HepG2 (cell line): ENCODE measurements around the gene GAGE12F. TPM values are rescaled to one million over a fixed set of nuclear protein-coding genes. Genes with fewer than 3 reads are reported as not detected.

Experiments
- HDAC1 ChIP-seq: sonication (generic); formaldehyde crosslinking; IDR thresholded peaks from 2 replicates; pipeline ENCODE4 v1.5.1; 2020; ENCODE audit warnings: mild to moderate bottlenecking, missing genetic modification reagents
- KLF12 ChIP-seq: sonication (generic); formaldehyde crosslinking; IDR thresholded peaks from 2 replicates; pipeline ENCODE4 v1.4.0; 2020; ENCODE audit warnings: missing genetic modification reagents, borderline replicate concordance
- NBN ChIP-seq: fragments of 450-650 bp; conservative IDR thresholded peaks from 2 replicates; pipeline ENCODE4 v1.6.1; 2017
- PLRG1 ChIP-seq: fragments of 450-650 bp; conservative IDR thresholded peaks from 2 replicates; pipeline ENCODE4 v1.6.1; 2016
- RBAK ChIP-seq: sonication (generic); formaldehyde crosslinking; IDR thresholded peaks from 2 replicates; pipeline ENCODE4 v1.5.1; 2020; ENCODE audit warnings: mild to moderate bottlenecking, missing genetic modification reagents
- SALL2 ChIP-seq: sonication (generic); formaldehyde crosslinking; IDR thresholded peaks from 2 replicates; pipeline ENCODE4 v1.8.1; 2023; ENCODE audit warnings: mild to moderate bottlenecking, missing genetic modification reagents, inconsistent platforms
- SIX1 ChIP-seq: sonication (generic); formaldehyde crosslinking; IDR thresholded peaks from 2 replicates; pipeline ENCODE4 v1.4.0; 2020; ENCODE audit warnings: missing genetic modification reagents, borderline replicate concordance
- ZKSCAN5 ChIP-seq: sonication (generic); formaldehyde crosslinking; IDR thresholded peaks from 2 replicates; pipeline ENCODE4 v1.5.1; 2020; ENCODE audit warnings: mild to moderate bottlenecking, missing genetic modification reagents
- ZMYM4 ChIP-seq: sonication (generic); formaldehyde crosslinking; IDR thresholded peaks from 2 replicates; pipeline ENCODE4 v1.8.1; 2023; ENCODE audit warnings: mild to moderate bottlenecking, missing genetic modification reagents
- ZNF253 ChIP-seq: sonication (generic); formaldehyde crosslinking; IDR thresholded peaks from 2 replicates; pipeline ENCODE4 v1.8.0; 2022; ENCODE audit warnings: mild to moderate bottlenecking, missing genetic modification reagents, borderline replicate concordance
- ZNF350 ChIP-seq: sonication (generic); formaldehyde crosslinking; IDR thresholded peaks from 2 replicates; pipeline ENCODE4 v1.4.0; 2020; ENCODE audit warnings: mild to moderate bottlenecking, low read depth, missing genetic modification reagents, borderline replicate concordance
- ZNF354B ChIP-seq: sonication (generic); formaldehyde crosslinking; IDR thresholded peaks from 2 replicates; pipeline ENCODE4 v1.8.0; 2022; ENCODE audit warnings: mild to moderate bottlenecking, missing genetic modification reagents
- ZNF577 ChIP-seq: sonication (generic); formaldehyde crosslinking; IDR thresholded peaks from 2 replicates; pipeline ENCODE4 v1.4.0; 2020; ENCODE audit warnings: mild to moderate bottlenecking, low read depth, missing genetic modification reagents, borderline replicate concordance
- polyA plus RNA-seq, 8 experiments: library from polyadenylated mRNA; depleted of rRNA in 3 of 8; stranded (reverse) in 7 of 8; unstranded in 1 of 8; fragments of >200 nt; fragmentation: Illumina TruSeq in 4 of 8; extraction: Trizol in 4 of 8; gene quantifications; 2 replicates each; pipeline versions ENCODE4 v1.2.1 to v1.2.3, GENCODE V29; 2011 to 2016; ENCODE audit warnings: low read depth in 4 of 8, missing spikeins in 1 of 8, mixed read lengths in 1 of 8; ENCODE audit not compliant: insufficient read depth in 1 of 8
- total RNA-seq, 5 experiments: library from RNA; depleted of rRNA; stranded (reverse); fragments of >200 nt; fragmentation: Illumina TruSeq; extraction: Trizol; gene quantifications; 2 replicates each; pipeline ENCODE4 v1.2.3, GENCODE V29; 2016; ENCODE audit warnings: low read depth in 1 of 5
- TF ChIP-seq, protein P1 (sequence below): sonication (generic); formaldehyde crosslinking; IDR thresholded peaks from 2 replicates; pipeline ENCODE4 v1.4.0; 2020; ENCODE audit warnings: missing genetic modification reagents, borderline replicate concordance
- TF ChIP-seq, protein P2 (sequence below): sonication (generic); formaldehyde crosslinking; IDR thresholded peaks from 2 replicates; pipeline ENCODE4 v1.4.0; 2020; ENCODE audit warnings: mild to moderate bottlenecking, missing genetic modification reagents
- TF ChIP-seq, protein P3 (sequence below): IDR thresholded peaks from 2 replicates; pipeline ENCODE4 v1.6.1; 2012; ENCODE audit warnings: low read length, improper control_type of control experiment
- TF ChIP-seq, protein P4 (sequence below): sonication (generic); formaldehyde crosslinking; IDR thresholded peaks from 2 replicates; pipeline ENCODE4 v1.8.0; 2022; ENCODE audit warnings: missing genetic modification reagents, mild to moderate bottlenecking, moderate library complexity, borderline replicate concordance
- TF ChIP-seq, protein P5 (sequence below): fragments of 450-650 bp; IDR thresholded peaks from 2 replicates; pipeline ENCODE4 v1.6.1; 2017; ENCODE audit warnings: mild to moderate bottlenecking

GAGE12F gene
- total and polyA plus RNA-seq, 2 of the 13 experiments (the other 11 are each of a cell fraction or from before 2014, with no cell fraction given): not detected

DNA sequence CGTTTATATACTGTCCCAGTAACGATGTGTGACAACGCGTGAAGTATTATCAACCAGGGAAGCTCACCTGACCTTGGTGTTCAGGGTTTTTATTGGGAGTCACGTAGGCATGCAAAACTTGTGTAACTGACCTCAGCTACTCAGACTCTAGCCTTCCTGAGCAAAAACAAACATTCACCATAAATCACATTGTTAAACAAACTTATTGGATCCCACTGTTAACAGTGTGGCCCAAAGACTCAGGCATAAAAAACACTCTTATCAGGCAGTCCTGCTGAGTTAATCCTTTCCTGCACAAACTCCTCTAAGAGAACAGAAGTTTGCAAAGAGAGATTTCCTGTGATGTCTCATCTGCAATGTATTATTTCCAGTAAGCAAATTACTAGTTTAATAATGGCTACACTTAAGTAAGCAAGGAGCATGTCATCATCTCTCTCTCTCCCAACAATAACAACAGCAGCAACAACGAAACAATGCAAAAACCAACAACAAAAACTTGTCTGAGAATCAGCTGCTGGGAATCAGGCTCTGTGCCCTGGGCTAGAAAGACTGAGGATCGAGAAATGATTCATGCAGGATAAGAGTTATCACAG, 50.2 kb downstream of the GAGE12F start (continued):
- TF ChIP-seq ZNF577 (no peak), ZMYM4 (peak; percentile 55; the same call in 1 of the 2 replicates), SALL2 (no peak), PLRG1 (no peak), ZKSCAN5 (no peak), ZNF350 (CRISPR knock-in tag) (no peak), KLF12 (CRISPR knock-in tag) (no peak), HDAC1 (CRISPR knock-in tag) (peak; percentile 39; the same call in 1 of the 2 replicates), ZNF354B (CRISPR knock-in tag) (no peak), ZNF253 (no peak), SIX1 (no peak), RBAK (CRISPR knock-in tag) (no peak), NBN (no peak)
- TF ChIP-seq, protein P1, sequence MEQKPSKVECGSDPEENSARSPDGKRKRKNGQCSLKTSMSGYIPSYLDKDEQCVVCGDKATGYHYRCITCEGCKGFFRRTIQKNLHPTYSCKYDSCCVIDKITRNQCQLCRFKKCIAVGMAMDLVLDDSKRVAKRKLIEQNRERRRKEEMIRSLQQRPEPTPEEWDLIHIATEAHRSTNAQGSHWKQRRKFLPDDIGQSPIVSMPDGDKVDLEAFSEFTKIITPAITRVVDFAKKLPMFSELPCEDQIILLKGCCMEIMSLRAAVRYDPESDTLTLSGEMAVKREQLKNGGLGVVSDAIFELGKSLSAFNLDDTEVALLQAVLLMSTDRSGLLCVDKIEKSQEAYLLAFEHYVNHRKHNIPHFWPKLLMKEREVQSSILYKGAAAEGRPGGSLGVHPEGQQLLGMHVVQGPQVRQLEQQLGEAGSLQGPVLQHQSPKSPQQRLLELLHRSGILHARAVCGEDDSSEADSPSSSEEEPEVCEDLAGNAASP (CRISPR knock-in tag): no peak
- TF ChIP-seq, protein P2, sequence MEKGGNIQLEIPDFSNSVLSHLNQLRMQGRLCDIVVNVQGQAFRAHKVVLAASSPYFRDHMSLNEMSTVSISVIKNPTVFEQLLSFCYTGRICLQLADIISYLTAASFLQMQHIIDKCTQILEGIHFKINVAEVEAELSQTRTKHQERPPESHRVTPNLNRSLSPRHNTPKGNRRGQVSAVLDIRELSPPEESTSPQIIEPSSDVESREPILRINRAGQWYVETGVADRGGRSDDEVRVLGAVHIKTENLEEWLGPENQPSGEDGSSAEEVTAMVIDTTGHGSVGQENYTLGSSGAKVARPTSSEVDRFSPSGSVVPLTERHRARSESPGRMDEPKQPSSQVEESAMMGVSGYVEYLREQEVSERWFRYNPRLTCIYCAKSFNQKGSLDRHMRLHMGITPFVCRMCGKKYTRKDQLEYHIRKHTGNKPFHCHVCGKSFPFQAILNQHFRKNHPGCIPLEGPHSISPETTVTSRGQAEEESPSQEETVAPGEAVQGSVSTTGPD: no peak
- TF ChIP-seq, protein P3, sequence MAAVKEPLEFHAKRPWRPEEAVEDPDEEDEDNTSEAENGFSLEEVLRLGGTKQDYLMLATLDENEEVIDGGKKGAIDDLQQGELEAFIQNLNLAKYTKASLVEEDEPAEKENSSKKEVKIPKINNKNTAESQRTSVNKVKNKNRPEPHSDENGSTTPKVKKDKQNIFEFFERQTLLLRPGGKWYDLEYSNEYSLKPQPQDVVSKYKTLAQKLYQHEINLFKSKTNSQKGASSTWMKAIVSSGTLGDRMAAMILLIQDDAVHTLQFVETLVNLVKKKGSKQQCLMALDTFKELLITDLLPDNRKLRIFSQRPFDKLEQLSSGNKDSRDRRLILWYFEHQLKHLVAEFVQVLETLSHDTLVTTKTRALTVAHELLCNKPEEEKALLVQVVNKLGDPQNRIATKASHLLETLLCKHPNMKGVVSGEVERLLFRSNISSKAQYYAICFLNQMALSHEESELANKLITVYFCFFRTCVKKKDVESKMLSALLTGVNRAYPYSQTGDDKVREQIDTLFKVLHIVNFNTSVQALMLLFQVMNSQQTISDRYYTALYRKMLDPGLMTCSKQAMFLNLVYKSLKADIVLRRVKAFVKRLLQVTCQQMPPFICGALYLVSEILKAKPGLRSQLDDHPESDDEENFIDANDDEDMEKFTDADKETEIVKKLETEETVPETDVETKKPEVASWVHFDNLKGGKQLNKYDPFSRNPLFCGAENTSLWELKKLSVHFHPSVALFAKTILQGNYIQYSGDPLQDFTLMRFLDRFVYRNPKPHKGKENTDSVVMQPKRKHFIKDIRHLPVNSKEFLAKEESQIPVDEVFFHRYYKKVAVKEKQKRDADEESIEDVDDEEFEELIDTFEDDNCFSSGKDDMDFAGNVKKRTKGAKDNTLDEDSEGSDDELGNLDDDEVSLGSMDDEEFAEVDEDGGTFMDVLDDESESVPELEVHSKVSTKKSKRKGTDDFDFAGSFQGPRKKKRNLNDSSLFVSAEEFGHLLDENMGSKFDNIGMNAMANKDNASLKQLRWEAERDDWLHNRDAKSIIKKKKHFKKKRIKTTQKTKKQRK: no peak
- TF ChIP-seq, protein P4, sequence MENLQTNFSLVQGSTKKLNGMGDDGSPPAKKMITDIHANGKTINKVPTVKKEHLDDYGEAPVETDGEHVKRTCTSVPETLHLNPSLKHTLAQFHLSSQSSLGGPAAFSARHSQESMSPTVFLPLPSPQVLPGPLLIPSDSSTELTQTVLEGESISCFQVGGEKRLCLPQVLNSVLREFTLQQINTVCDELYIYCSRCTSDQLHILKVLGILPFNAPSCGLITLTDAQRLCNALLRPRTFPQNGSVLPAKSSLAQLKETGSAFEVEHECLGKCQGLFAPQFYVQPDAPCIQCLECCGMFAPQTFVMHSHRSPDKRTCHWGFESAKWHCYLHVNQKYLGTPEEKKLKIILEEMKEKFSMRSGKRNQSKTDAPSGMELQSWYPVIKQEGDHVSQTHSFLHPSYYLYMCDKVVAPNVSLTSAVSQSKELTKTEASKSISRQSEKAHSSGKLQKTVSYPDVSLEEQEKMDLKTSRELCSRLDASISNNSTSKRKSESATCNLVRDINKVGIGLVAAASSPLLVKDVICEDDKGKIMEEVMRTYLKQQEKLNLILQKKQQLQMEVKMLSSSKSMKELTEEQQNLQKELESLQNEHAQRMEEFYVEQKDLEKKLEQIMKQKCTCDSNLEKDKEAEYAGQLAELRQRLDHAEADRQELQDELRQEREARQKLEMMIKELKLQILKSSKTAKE: peak; percentile 17; the same call in 1 of the 2 replicates
- TF ChIP-seq, protein P5, sequence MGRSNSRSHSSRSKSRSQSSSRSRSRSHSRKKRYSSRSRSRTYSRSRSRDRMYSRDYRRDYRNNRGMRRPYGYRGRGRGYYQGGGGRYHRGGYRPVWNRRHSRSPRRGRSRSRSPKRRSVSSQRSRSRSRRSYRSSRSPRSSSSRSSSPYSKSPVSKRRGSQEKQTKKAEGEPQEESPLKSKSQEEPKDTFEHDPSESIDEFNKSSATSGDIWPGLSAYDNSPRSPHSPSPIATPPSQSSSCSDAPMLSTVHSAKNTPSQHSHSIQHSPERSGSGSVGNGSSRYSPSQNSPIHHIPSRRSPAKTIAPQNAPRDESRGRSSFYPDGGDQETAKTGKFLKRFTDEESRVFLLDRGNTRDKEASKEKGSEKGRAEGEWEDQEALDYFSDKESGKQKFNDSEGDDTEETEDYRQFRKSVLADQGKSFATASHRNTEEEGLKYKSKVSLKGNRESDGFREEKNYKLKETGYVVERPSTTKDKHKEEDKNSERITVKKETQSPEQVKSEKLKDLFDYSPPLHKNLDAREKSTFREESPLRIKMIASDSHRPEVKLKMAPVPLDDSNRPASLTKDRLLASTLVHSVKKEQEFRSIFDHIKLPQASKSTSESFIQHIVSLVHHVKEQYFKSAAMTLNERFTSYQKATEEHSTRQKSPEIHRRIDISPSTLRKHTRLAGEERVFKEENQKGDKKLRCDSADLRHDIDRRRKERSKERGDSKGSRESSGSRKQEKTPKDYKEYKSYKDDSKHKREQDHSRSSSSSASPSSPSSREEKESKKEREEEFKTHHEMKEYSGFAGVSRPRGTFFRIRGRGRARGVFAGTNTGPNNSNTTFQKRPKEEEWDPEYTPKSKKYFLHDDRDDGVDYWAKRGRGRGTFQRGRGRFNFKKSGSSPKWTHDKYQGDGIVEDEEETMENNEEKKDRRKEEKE: no peak
